WTC11 (cell line): ENCODE results near the gene PBX3. TPM values are rescaled to one million over a fixed set of nuclear protein-coding genes. Genes with fewer than 3 reads are reported as not detected.

Experiments used
- ATAC-seq: fragments of 200-7000 bp; cut with Tn5 transposase; 2 replicates; pipeline ENCODE4 v1.10.0; 2021; ENCODE audit warnings: mild to moderate bottlenecking, moderate library complexity
- CTCF ChIA-PET: fragments of 300-600 bp; sonication (Branson Sonifier 250); formaldehyde crosslinking; loops from one replicate; lab custom pipeline; 2021; ENCODE audit warnings: antibody characterized with exemption; lab: Charles Lee
- POLR2A ChIA-PET: fragments of 350-600 bp; sonication (Branson Sonifier 250); formaldehyde crosslinking; loops from one replicate; lab custom pipeline; 2021; ENCODE audit warnings: antibody characterized with exemption; lab: Charles Lee
- DNase-seq: peaks from one replicate; pipeline ENCODE4 v3.0.0; 2021; ENCODE audit warnings: low spot score
- H3K27ac Mint-ChIP-seq: 2 replicates; pipeline ENCODE4 v1.8.0; 2021; ENCODE audit warnings: mixed read lengths
- H3K27me3 Mint-ChIP-seq: 2 replicates; pipeline ENCODE4 v1.8.0; 2021; ENCODE audit warnings: low read depth, mild to moderate bottlenecking, moderate library complexity, mixed read lengths
- H3K36me3 Mint-ChIP-seq: 2 replicates; pipeline ENCODE4 v1.8.0; 2021; ENCODE audit warnings: mixed read lengths
- H3K4me1 Mint-ChIP-seq: 2 replicates; pipeline ENCODE4 v1.8.0; 2022; ENCODE audit warnings: mixed read lengths
- H3K4me3 Mint-ChIP-seq: 2 replicates; pipeline ENCODE4 v1.8.0; 2021; ENCODE audit warnings: mild to moderate bottlenecking, moderate library complexity, mixed read lengths
- H3K9me3 Mint-ChIP-seq: 2 replicates; pipeline ENCODE4 v1.8.0; 2021; ENCODE audit warnings: mixed read lengths
- ATF1 ChIP-seq: sonication (generic); formaldehyde crosslinking; IDR thresholded peaks from 2 replicates; pipeline ENCODE4 v1.8.1; 2023; ENCODE audit warnings: mild to moderate bottlenecking, moderate library complexity, missing genetic modification reagents
- CREM ChIP-seq: sonication (generic); formaldehyde crosslinking; IDR thresholded peaks from 2 replicates; pipeline ENCODE4 v1.8.1; 2022; ENCODE audit warnings: mild to moderate bottlenecking, missing genetic modification reagents, moderate library complexity
- FOXK1 ChIP-seq: sonication (generic); formaldehyde crosslinking; IDR thresholded peaks from 2 replicates; pipeline ENCODE4 v1.8.0; 2022; ENCODE audit warnings: mild to moderate bottlenecking, moderate library complexity, missing genetic modification reagents
- JUN ChIP-seq: sonication (generic); formaldehyde crosslinking; IDR thresholded peaks from 2 replicates; pipeline ENCODE4 v1.8.0; 2023; ENCODE audit warnings: mild to moderate bottlenecking, missing genetic modification reagents
- KAT7 ChIP-seq: sonication (generic); formaldehyde crosslinking; IDR thresholded peaks from 2 replicates; pipeline ENCODE4 v1.8.1; 2023; ENCODE audit warnings: missing genetic modification reagents, mild to moderate bottlenecking, borderline replicate concordance
- NR2C2 ChIP-seq: sonication (generic); formaldehyde crosslinking; IDR thresholded peaks from 2 replicates; pipeline ENCODE4 v1.8.0; 2022; ENCODE audit warnings: mild to moderate bottlenecking, missing genetic modification reagents
- ZNF232 ChIP-seq: sonication (generic); formaldehyde crosslinking; IDR thresholded peaks from 2 replicates; pipeline ENCODE4 v1.8.0; 2022; ENCODE audit warnings: mild to moderate bottlenecking, missing genetic modification reagents
- total RNA-seq: library from RNA; stranded (reverse); gene quantifications from 3 replicates; pipeline ENCODE4 v1.2.3, GENCODE V29; 2021
- TF ChIP-seq, protein P1 (sequence below): sonication (generic); formaldehyde crosslinking; IDR thresholded peaks from 2 replicates; pipeline ENCODE4 v1.8.1; 2022; ENCODE audit warnings: low read depth, missing genetic modification reagents, borderline replicate concordance
- TF ChIP-seq, protein P2 (sequence below): fragments of 250-450 bp; sonication (Bioruptor Pico); conservative IDR thresholded peaks from 2 replicates; pipeline ENCODE4 v1.9.0; 2021; ENCODE audit warnings: mild to moderate bottlenecking
- TF ChIP-seq, protein P3 (sequence below): fragments of 250-450 bp; sonication (Bioruptor Pico); IDR thresholded peaks from 2 replicates; pipeline ENCODE4 v1.9.0; 2021; ENCODE audit warnings: mild to moderate bottlenecking, borderline replicate concordance
- TF ChIP-seq, protein P4 (sequence below): sonication (generic); formaldehyde crosslinking; IDR thresholded peaks from 2 replicates; pipeline ENCODE4 v1.8.0; 2023; ENCODE audit warnings: missing genetic modification reagents
- TF ChIP-seq, protein P5 (sequence below): sonication (generic); formaldehyde crosslinking; IDR thresholded peaks from 2 replicates; pipeline ENCODE4 v1.8.0; 2023; ENCODE audit warnings: mild to moderate bottlenecking, missing genetic modification reagents
- TF ChIP-seq, protein P6 (sequence below): sonication (generic); formaldehyde crosslinking; IDR thresholded peaks from 2 replicates; pipeline ENCODE4 v1.8.1; 2022; ENCODE audit warnings: low read depth, mild to moderate bottlenecking, moderate library complexity, missing genetic modification reagents, borderline replicate concordance
- TF ChIP-seq, protein P7 (sequence below): fragments of 250-450 bp; sonication (Bioruptor Pico); IDR thresholded peaks from 2 replicates; pipeline ENCODE4 v1.9.0; 2021; ENCODE audit warnings: mild to moderate bottlenecking
- TF ChIP-seq, protein P8 (sequence below): fragments of 200-600 bp; IDR thresholded peaks from 2 replicates; pipeline ENCODE4 v1.8.0; 2022; ENCODE audit warnings: antibody characterized with exemption
- TF ChIP-seq, protein P9 (sequence below): sonication (generic); formaldehyde crosslinking; IDR thresholded peaks from 2 replicates; pipeline ENCODE4 v1.8.1; 2023; ENCODE audit warnings: mild to moderate bottlenecking, missing genetic modification reagents

Gene PBX3
- total RNA-seq, 1 experiment from 2014 or later, result 48.5 TPM

DNA sequence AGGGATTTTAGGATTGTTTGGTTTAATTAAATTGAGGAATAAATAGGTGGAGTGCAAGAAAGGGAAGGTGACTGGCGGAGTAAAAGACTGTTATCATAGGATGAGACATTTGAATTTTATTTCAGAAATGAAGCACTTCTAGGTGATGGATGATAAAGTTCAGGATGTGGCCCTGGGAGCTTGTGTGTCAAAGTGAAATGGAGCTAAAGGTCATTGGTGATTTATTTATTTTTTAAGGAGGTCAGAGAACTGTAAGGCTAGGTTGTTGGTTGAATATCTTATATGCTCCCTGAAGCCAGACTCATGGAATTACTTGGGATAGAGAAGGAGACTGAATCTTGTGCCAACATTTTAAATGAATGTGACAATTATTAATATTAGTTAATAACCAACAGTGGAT, 40.5 kb downstream of the PBX3 start:
- ATAC-seq, result no peak
- Mint-ChIP-seq H3K9me3 (peaks cover 9% of the 10 kb centered on the region), H3K27me3 (no peaks in the 10 kb centered on the region), H3K36me3 (peaks cover 19% of the 10 kb centered on the region)
- TF ChIP-seq, protein P1, sequence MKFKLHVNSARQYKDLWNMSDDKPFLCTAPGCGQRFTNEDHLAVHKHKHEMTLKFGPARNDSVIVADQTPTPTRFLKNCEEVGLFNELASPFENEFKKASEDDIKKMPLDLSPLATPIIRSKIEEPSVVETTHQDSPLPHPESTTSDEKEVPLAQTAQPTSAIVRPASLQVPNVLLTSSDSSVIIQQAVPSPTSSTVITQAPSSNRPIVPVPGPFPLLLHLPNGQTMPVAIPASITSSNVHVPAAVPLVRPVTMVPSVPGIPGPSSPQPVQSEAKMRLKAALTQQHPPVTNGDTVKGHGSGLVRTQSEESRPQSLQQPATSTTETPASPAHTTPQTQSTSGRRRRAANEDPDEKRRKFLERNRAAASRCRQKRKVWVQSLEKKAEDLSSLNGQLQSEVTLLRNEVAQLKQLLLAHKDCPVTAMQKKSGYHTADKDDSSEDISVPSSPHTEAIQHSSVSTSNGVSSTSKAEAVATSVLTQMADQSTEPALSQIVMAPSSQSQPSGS (CRISPR knock-in tag), result no peak
- TF ChIP-seq FOXK1 (CRISPR knock-in tag) (no peak), CREM (no peak), KAT7 (CRISPR knock-in tag) (no peak), NR2C2 (CRISPR knock-in tag) (no peak), ATF1 (CRISPR knock-in tag) (no peak), ZNF232 (CRISPR knock-in tag) (no peak), JUN (CRISPR knock-in tag) (no peak)
- TF ChIP-seq, protein P2, sequence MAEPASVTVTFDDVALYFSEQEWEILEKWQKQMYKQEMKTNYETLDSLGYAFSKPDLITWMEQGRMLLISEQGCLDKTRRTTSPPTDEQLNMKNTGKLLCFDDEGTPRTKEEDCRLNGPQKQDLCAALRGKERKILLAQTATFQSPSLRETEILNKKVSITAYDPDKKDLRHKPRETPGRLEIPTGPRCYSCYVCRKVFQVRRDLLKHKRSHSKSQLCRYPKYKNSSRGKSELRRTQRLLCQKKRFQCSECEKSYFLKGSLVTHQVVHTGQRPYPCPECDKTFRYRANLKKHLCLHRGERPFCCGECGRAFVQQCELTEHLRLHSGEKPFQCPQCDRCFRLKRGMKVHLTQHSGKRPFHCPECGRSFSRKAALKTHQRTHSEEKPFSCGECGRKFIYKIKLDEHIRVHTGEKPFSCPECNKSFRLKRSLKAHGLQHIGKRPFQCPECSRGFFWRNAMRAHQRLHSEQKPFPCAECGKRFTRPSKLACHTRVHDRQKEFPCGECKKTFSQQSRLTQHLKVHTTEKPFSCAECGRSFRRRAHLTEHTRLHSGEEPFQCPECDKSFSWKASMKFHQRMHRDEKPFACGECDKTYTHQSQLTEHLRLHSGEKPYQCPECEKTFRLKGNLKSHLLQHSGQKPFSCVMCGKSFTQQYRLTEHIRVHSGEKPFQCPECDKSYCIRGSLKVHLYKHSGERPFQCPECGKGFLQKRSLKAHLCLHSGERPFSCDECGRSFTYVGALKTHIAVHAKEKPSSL (CRISPR knock-in tag), result no peak
- TF ChIP-seq, protein P3, sequence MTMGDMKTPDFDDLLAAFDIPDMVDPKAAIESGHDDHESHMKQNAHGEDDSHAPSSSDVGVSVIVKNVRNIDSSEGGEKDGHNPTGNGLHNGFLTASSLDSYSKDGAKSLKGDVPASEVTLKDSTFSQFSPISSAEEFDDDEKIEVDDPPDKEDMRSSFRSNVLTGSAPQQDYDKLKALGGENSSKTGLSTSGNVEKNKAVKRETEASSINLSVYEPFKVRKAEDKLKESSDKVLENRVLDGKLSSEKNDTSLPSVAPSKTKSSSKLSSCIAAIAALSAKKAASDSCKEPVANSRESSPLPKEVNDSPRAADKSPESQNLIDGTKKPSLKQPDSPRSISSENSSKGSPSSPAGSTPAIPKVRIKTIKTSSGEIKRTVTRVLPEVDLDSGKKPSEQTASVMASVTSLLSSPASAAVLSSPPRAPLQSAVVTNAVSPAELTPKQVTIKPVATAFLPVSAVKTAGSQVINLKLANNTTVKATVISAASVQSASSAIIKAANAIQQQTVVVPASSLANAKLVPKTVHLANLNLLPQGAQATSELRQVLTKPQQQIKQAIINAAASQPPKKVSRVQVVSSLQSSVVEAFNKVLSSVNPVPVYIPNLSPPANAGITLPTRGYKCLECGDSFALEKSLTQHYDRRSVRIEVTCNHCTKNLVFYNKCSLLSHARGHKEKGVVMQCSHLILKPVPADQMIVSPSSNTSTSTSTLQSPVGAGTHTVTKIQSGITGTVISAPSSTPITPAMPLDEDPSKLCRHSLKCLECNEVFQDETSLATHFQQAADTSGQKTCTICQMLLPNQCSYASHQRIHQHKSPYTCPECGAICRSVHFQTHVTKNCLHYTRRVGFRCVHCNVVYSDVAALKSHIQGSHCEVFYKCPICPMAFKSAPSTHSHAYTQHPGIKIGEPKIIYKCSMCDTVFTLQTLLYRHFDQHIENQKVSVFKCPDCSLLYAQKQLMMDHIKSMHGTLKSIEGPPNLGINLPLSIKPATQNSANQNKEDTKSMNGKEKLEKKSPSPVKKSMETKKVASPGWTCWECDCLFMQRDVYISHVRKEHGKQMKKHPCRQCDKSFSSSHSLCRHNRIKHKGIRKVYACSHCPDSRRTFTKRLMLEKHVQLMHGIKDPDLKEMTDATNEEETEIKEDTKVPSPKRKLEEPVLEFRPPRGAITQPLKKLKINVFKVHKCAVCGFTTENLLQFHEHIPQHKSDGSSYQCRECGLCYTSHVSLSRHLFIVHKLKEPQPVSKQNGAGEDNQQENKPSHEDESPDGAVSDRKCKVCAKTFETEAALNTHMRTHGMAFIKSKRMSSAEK (CRISPR knock-in tag), result no peak
- TF ChIP-seq, protein P4, sequence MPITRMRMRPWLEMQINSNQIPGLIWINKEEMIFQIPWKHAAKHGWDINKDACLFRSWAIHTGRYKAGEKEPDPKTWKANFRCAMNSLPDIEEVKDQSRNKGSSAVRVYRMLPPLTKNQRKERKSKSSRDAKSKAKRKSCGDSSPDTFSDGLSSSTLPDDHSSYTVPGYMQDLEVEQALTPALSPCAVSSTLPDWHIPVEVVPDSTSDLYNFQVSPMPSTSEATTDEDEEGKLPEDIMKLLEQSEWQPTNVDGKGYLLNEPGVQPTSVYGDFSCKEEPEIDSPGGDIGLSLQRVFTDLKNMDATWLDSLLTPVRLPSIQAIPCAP, result no peak
- TF ChIP-seq, protein P5, sequence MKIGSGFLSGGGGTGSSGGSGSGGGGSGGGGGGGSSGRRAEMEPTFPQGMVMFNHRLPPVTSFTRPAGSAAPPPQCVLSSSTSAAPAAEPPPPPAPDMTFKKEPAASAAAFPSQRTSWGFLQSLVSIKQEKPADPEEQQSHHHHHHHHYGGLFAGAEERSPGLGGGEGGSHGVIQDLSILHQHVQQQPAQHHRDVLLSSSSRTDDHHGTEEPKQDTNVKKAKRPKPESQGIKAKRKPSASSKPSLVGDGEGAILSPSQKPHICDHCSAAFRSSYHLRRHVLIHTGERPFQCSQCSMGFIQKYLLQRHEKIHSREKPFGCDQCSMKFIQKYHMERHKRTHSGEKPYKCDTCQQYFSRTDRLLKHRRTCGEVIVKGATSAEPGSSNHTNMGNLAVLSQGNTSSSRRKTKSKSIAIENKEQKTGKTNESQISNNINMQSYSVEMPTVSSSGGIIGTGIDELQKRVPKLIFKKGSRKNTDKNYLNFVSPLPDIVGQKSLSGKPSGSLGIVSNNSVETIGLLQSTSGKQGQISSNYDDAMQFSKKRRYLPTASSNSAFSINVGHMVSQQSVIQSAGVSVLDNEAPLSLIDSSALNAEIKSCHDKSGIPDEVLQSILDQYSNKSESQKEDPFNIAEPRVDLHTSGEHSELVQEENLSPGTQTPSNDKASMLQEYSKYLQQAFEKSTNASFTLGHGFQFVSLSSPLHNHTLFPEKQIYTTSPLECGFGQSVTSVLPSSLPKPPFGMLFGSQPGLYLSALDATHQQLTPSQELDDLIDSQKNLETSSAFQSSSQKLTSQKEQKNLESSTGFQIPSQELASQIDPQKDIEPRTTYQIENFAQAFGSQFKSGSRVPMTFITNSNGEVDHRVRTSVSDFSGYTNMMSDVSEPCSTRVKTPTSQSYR (CRISPR knock-in tag), result no peak
- TF ChIP-seq, protein P6, sequence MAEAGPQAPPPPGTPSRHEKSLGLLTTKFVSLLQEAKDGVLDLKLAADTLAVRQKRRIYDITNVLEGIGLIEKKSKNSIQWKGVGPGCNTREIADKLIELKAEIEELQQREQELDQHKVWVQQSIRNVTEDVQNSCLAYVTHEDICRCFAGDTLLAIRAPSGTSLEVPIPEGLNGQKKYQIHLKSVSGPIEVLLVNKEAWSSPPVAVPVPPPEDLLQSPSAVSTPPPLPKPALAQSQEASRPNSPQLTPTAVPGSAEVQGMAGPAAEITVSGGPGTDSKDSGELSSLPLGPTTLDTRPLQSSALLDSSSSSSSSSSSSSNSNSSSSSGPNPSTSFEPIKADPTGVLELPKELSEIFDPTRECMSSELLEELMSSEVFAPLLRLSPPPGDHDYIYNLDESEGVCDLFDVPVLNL, result no peak
- TF ChIP-seq, protein P7, sequence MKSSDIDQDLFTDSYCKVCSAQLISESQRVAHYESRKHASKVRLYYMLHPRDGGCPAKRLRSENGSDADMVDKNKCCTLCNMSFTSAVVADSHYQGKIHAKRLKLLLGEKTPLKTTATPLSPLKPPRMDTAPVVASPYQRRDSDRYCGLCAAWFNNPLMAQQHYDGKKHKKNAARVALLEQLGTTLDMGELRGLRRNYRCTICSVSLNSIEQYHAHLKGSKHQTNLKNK (CRISPR knock-in tag), result no peak
- TF ChIP-seq, protein P8, sequence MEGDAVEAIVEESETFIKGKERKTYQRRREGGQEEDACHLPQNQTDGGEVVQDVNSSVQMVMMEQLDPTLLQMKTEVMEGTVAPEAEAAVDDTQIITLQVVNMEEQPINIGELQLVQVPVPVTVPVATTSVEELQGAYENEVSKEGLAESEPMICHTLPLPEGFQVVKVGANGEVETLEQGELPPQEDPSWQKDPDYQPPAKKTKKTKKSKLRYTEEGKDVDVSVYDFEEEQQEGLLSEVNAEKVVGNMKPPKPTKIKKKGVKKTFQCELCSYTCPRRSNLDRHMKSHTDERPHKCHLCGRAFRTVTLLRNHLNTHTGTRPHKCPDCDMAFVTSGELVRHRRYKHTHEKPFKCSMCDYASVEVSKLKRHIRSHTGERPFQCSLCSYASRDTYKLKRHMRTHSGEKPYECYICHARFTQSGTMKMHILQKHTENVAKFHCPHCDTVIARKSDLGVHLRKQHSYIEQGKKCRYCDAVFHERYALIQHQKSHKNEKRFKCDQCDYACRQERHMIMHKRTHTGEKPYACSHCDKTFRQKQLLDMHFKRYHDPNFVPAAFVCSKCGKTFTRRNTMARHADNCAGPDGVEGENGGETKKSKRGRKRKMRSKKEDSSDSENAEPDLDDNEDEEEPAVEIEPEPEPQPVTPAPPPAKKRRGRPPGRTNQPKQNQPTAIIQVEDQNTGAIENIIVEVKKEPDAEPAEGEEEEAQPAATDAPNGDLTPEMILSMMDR, result no peak
- TF ChIP-seq, protein P9, sequence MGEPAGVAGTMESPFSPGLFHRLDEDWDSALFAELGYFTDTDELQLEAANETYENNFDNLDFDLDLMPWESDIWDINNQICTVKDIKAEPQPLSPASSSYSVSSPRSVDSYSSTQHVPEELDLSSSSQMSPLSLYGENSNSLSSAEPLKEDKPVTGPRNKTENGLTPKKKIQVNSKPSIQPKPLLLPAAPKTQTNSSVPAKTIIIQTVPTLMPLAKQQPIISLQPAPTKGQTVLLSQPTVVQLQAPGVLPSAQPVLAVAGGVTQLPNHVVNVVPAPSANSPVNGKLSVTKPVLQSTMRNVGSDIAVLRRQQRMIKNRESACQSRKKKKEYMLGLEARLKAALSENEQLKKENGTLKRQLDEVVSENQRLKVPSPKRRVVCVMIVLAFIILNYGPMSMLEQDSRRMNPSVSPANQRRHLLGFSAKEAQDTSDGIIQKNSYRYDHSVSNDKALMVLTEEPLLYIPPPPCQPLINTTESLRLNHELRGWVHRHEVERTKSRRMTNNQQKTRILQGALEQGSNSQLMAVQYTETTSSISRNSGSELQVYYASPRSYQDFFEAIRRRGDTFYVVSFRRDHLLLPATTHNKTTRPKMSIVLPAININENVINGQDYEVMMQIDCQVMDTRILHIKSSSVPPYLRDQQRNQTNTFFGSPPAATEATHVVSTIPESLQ, result no peak
- TF ChIP-seq, all 79 proteins: peak for 0
- ChIA-PET CTCF (interaction anchor here (0.7 kb wide), 1 partner anchor 611 kb away, joined by 3 read pairs; no protein-coding TSS in a partner anchor), POLR2A (no interaction called here)
- Mint-ChIP-seq H3K4me3 (no peak overlapping the region), H3K27ac (no peak overlapping the region), H3K4me1 (peaks cover 11% of the 10 kb centered on the region)
- DNase-seq, result no peak
